ENCODE results near the gene LY86. TPM values are rescaled to one million over a fixed set of nuclear protein-coding genes. Genes with fewer than 3 reads are reported as not detected.

LY86 gene
- total RNA-seq, 1 donor from 2014 or later, result not detected

DNA sequence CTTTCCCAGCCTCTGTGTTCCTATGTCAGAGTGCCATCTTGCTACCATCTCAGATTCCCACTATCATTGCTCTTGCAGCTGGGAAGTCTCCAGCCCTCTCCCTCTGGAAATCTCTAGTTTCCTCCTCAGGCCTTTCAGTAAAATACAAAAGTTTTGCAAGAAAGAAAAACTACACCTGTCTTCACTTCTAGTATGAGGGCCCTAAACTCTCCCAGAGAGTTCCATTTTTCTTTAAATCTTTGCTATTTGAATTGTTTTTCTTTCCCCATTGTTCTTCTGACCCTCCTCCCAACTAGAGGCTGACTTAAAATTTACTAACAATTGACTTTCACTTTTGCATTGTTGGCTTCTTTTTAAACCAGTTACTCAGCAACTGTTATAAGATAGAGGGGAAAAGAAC, 62.8 kb downstream of the LY86 start:
- DNase-seq (ENCODE audit: extremely low spot score, unreplicated experiment), result no peak
- H3K27me3 Mint-ChIP-seq, result peaks cover 3% of the 10 kb centered on the region
- H3K4me3 Mint-ChIP-seq, result no peak overlapping the region
- no peaks in the 10 kb centered on the region for H3K36me3 Mint-ChIP-seq
- H3K4me1 Mint-ChIP-seq (ENCODE audit: unreplicated experiment), result peaks cover 7% of the 10 kb centered on the region
- no peak overlapping the region for H3K27ac Mint-ChIP-seq
- TF ChIP-seq, protein P1, sequence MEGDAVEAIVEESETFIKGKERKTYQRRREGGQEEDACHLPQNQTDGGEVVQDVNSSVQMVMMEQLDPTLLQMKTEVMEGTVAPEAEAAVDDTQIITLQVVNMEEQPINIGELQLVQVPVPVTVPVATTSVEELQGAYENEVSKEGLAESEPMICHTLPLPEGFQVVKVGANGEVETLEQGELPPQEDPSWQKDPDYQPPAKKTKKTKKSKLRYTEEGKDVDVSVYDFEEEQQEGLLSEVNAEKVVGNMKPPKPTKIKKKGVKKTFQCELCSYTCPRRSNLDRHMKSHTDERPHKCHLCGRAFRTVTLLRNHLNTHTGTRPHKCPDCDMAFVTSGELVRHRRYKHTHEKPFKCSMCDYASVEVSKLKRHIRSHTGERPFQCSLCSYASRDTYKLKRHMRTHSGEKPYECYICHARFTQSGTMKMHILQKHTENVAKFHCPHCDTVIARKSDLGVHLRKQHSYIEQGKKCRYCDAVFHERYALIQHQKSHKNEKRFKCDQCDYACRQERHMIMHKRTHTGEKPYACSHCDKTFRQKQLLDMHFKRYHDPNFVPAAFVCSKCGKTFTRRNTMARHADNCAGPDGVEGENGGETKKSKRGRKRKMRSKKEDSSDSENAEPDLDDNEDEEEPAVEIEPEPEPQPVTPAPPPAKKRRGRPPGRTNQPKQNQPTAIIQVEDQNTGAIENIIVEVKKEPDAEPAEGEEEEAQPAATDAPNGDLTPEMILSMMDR (conservative IDR thresholded peaks at IDR 0.05), result no peak
- no peaks in the 10 kb centered on the region for H3K9me3 Mint-ChIP-seq

GRCh38 chr6:6652932-6653331, 64.4 kb downstream of the LY86 start:
- H3K9me3 Mint-ChIP-seq, result no peaks in the 10 kb centered on the region
- H3K27me3 Mint-ChIP-seq, result peaks cover 3% of the 10 kb centered on the region
- TF ChIP-seq, protein P1 (conservative IDR thresholded peaks at IDR 0.05), result no peak
- H3K4me1 Mint-ChIP-seq (ENCODE audit: unreplicated experiment), result peaks cover 15% of the 10 kb centered on the region
- no peaks in the 10 kb centered on the region for H3K36me3 Mint-ChIP-seq
- H3K27ac Mint-ChIP-seq, result no peak overlapping the region
- no peak overlapping the region for H3K4me3 Mint-ChIP-seq
- no peak for DNase-seq (ENCODE audit: extremely low spot score, unreplicated experiment)

DNA sequence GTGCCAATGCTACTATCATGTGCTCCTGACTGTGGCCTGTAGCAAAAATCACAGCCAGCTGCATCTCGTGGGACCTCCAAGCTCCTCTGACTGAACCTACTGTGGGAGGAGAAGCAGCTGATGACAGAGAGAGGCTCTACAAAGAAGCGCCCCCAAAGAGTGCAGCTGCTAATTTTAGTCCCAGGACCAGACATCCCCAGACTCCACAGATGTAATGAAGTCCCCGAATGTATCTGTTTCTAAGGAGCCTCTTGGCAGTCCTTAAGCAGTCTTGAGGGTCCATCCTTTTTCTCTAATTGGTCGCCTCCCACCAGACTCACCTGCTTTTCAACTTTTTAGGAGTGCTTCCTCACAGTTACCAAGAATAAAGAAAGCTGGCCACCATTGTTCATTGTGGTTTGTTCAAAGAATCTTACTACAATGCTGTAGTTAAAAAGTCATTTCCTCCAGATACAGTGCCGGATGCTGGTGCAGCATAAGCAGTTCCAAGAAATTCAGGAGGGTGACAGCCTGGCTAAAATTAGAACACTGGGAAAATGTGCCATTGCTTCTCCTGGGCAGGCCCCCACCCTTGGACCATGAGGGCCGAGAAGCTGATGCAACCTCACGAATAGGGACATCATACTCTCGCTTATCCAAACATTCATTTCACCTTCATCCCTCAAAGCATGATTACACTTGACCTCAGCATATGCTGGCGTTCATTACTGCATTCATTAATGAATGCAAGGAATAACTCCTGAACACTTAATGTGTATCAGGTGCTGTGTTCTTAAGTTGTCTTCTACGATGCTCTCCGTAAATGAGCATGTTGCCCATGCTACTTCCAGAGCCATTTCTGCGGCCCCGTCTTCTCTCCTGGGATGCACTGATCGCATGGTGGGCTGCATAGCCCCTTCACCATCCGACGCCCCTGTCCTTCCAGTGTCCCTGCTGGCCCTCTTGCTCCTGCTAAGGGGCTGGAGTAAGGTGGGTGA, 66.4 kb downstream of the LY86 start:
- peaks cover 3% of the 10 kb centered on the region for H3K27me3 Mint-ChIP-seq
- peaks cover 15% of the 10 kb centered on the region for H3K4me1 Mint-ChIP-seq (ENCODE audit: unreplicated experiment)
- no peaks in the 10 kb centered on the region for H3K9me3 Mint-ChIP-seq
- H3K27ac Mint-ChIP-seq, result no peak overlapping the region
- TF ChIP-seq, protein P1 (conservative IDR thresholded peaks at IDR 0.05), result no peak
- H3K4me3 Mint-ChIP-seq, result no peak overlapping the region
- H3K36me3 Mint-ChIP-seq, result no peaks in the 10 kb centered on the region
- DNase-seq (ENCODE audit: extremely low spot score, unreplicated experiment), result no peak

DNA sequence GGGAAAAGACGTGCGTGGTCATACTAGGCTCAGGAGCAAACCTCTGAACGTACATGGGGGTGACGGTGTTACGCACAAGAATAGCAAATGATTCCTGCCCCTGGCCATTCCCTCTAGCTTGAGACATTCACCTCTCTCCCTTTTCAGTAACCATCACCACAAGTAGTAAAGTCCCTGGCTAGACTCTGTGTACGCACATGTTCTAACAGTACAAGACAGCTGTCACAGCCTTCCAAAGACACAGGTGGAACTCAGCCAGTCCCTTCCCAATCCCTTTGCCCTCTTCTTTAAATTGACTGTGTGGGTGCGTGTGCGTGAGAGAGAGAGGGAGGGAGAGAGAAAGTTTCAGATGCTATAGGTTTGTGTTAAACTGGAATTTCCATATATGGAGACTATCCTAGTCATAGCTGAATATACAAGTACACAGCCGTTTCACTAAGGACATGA, 67.3 kb downstream of the LY86 start:
- Mint-ChIP-seq H3K27me3 (peaks cover 3% of the 10 kb centered on the region), H3K36me3 (no peaks in the 10 kb centered on the region), H3K27ac (peak overlapping the region; percentile 42), H3K4me3 (no peak overlapping the region), H3K9me3 (no peaks in the 10 kb centered on the region), H3K4me1 (ENCODE audit: unreplicated experiment) (peaks cover 15% of the 10 kb centered on the region)
- TF ChIP-seq, protein P1 (conservative IDR thresholded peaks at IDR 0.05), result no peak
- no peak for DNase-seq (ENCODE audit: extremely low spot score, unreplicated experiment)

DNA sequence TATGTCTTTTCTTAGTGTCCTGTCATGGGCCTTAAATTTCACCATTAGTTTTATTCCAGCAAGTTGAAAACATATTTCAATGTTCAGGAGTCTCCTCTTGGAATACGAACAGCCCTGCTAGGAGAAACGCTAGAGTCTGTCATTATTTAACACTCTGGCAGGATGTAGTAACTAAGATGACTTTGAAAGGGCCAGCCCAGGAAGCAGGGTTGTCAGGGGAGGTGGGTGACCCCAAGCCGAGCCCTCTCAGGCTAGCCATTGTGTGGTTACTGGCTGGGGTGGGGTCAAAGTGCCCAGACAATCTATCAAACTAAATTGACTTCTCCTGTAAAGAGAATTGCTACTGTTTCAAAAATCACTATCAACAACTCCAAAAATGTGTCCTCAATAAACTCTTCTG, 67.8 kb downstream of the LY86 start:
- Mint-ChIP-seq H3K36me3 (no peaks in the 10 kb centered on the region), H3K4me3 (no peak overlapping the region), H3K9me3 (no peaks in the 10 kb centered on the region), H3K4me1 (ENCODE audit: unreplicated experiment) (peaks cover 15% of the 10 kb centered on the region), H3K27me3 (peaks cover 3% of the 10 kb centered on the region), H3K27ac (no peak overlapping the region)
- TF ChIP-seq, protein P1 (conservative IDR thresholded peaks at IDR 0.05), result no peak
- no peak for DNase-seq (ENCODE audit: extremely low spot score, unreplicated experiment)
